HL-60 (cell line): ENCODE results near the gene CYREN.
A peak's percentile ranks its signal among the peaks of the same experiment; 100 is the strongest.

Source experiments
- DNase-seq, 2 experiments: peaks; one replicate each; pipeline ENCODE4 v3.0.0-alpha.2; 2010 to 2020; ENCODE audit warnings: low read depth in 1 of 2, low spot score in 1 of 2
- H3K27ac ChIP-seq: fragments of 250-450 bp; sonication (Bioruptor Pico); replicated peaks from 2 replicates; pipeline ENCODE4 v1.5.1; 2020; ENCODE audit warnings: mild to moderate bottlenecking, moderate library complexity
- H3K27me3 ChIP-seq: fragments of 250-450 bp; sonication (Bioruptor Pico); 2 replicates; pipeline ENCODE4 v1.5.1; 2021; ENCODE audit warnings: mild to moderate bottlenecking, moderate library complexity; ENCODE audit not compliant: insufficient read depth, poor library complexity, severe bottlenecking
- H3K4me3 ChIP-seq: replicated peaks from 2 replicates; pipeline ENCODE4 v1.5.1; 2011; ENCODE audit warnings: mild to moderate bottlenecking, control low read depth, low read length; ENCODE audit not compliant: insufficient read depth
- GABPA ChIP-seq: IDR thresholded peaks from 2 replicates; pipeline ENCODE4 v1.6.1; 2012; ENCODE audit warnings: low read depth
- POLR2AphosphoS5 ChIP-seq: IDR thresholded peaks from 2 replicates; pipeline ENCODE4 v1.6.1; 2012; ENCODE audit warnings: low read depth
- SPI1 ChIP-seq: IDR thresholded peaks from 2 replicates; pipeline ENCODE4 v1.6.1; 2012; ENCODE audit warnings: low read depth, mild to moderate bottlenecking, borderline replicate concordance
- TF ChIP-seq, protein P1 (sequence below): IDR thresholded peaks from one replicate; pipeline ENCODE4 v1.5.1; 2011; ENCODE audit warnings: low read length, control low read depth, inconsistent platforms; ENCODE audit not compliant: insufficient read depth
- TF ChIP-seq, protein P2 (sequence below): IDR thresholded peaks from 2 replicates; pipeline ENCODE4 v1.6.1; 2012; ENCODE audit warnings: low read depth; ENCODE audit not compliant: insufficient replicate concordance

Gene CYREN

GRCh38 chr7:135160858-135161653 is 9.5 kb downstream of the CYREN start:
- TF ChIP-seq GABPA (no peak), SPI1 (peak; percentile 97), POLR2AphosphoS5 (peak; percentile 50)
- TF ChIP-seq, protein P1, sequence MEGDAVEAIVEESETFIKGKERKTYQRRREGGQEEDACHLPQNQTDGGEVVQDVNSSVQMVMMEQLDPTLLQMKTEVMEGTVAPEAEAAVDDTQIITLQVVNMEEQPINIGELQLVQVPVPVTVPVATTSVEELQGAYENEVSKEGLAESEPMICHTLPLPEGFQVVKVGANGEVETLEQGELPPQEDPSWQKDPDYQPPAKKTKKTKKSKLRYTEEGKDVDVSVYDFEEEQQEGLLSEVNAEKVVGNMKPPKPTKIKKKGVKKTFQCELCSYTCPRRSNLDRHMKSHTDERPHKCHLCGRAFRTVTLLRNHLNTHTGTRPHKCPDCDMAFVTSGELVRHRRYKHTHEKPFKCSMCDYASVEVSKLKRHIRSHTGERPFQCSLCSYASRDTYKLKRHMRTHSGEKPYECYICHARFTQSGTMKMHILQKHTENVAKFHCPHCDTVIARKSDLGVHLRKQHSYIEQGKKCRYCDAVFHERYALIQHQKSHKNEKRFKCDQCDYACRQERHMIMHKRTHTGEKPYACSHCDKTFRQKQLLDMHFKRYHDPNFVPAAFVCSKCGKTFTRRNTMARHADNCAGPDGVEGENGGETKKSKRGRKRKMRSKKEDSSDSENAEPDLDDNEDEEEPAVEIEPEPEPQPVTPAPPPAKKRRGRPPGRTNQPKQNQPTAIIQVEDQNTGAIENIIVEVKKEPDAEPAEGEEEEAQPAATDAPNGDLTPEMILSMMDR, result no peak
- TF ChIP-seq, protein P2, sequence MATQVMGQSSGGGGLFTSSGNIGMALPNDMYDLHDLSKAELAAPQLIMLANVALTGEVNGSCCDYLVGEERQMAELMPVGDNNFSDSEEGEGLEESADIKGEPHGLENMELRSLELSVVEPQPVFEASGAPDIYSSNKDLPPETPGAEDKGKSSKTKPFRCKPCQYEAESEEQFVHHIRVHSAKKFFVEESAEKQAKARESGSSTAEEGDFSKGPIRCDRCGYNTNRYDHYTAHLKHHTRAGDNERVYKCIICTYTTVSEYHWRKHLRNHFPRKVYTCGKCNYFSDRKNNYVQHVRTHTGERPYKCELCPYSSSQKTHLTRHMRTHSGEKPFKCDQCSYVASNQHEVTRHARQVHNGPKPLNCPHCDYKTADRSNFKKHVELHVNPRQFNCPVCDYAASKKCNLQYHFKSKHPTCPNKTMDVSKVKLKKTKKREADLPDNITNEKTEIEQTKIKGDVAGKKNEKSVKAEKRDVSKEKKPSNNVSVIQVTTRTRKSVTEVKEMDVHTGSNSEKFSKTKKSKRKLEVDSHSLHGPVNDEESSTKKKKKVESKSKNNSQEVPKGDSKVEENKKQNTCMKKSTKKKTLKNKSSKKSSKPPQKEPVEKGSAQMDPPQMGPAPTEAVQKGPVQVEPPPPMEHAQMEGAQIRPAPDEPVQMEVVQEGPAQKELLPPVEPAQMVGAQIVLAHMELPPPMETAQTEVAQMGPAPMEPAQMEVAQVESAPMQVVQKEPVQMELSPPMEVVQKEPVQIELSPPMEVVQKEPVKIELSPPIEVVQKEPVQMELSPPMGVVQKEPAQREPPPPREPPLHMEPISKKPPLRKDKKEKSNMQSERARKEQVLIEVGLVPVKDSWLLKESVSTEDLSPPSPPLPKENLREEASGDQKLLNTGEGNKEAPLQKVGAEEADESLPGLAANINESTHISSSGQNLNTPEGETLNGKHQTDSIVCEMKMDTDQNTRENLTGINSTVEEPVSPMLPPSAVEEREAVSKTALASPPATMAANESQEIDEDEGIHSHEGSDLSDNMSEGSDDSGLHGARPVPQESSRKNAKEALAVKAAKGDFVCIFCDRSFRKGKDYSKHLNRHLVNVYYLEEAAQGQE, result peak; percentile 77
- peak overlapping the region; percentile 92 for H3K27ac ChIP-seq
- peak in 1 of 2 experiments; percentile 82 for DNase-seq
- H3K4me3 ChIP-seq, result no peak overlapping the region
- no peaks in the 10 kb centered on the region for H3K27me3 ChIP-seq

GRCh38 chr7:135160098-135160857 is 10.2 kb downstream of the CYREN start:
- no peaks in the 10 kb centered on the region for H3K27me3 ChIP-seq
- DNase-seq, result no peak
- TF ChIP-seq GABPA (no peak), SPI1 (no peak)
- TF ChIP-seq, protein P2, result no peak
- TF ChIP-seq, protein P1, result no peak
- peak overlapping the region; percentile 92 for H3K27ac ChIP-seq
- H3K4me3 ChIP-seq, result no peak overlapping the region

GRCh38 chr7:135159359-135160085 is 11.0 kb downstream of the CYREN start:
- H3K27ac ChIP-seq, result peak overlapping the region; percentile 92
- TF ChIP-seq SPI1, result no peak
- no peak for TF ChIP-seq POLR2AphosphoS5
- TF ChIP-seq, protein P1, result no peak
- TF ChIP-seq, protein P2, result no peak
- no peaks in the 10 kb centered on the region for H3K27me3 ChIP-seq
- DNase-seq, result no peak
- H3K4me3 ChIP-seq, result no peak overlapping the region
